GM18873 (cell line): ENCODE results near the gene LRRC59.
A peak's percentile ranks its signal among the peaks of the same experiment; 100 is the strongest.
"Not testable (repeated sequence)": the region's sequence is repeated elsewhere in the genome, so short reads cannot be mapped to it uniquely, and the experiment has no call there.

Experiments used
- ATAC-seq: cut with Tn5 transposase; IDR thresholded peaks from one replicate; pipeline ENCODE4 v1.9.1; 2021; ENCODE audit warnings: mild to moderate bottlenecking, moderate library complexity, moderate number of reproducible peaks; ENCODE audit not compliant: unreplicated experiment, low FRiP score

LRRC59 gene

DNA sequence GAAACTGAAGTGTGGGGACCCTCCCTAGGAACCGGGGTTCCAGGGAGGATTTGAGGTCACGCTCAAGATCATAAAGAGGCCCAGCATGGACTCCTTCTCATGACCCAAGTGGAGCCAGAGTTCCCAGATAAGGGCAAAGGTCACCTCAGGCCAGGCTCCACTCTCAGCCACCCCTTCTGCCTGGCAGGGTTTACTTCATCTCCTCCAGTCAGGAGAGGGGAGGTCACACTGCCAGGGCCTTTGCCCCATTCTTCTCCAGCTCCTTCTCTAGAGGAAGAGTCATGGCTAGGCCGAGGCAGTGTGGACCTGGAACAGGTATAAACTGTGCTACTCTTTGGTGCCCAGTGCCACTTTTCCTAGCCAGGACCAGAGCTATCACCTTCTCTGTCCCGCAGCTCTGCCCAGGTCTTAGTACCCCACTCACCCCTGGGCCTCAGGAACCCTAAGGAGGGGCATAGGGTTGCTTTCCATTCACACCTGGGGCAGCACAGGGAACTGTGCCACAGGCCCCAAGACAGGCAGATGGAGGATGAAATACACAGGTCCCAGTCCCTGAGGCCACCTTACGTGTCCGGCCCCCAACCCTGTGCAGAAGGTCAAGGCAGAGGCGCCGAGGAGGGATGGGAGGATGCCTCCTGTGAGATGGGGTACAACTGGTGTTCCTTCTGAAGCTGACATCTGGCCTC lies 27.8 kb upstream of the LRRC59 start:
- no peak for ATAC-seq

DNA sequence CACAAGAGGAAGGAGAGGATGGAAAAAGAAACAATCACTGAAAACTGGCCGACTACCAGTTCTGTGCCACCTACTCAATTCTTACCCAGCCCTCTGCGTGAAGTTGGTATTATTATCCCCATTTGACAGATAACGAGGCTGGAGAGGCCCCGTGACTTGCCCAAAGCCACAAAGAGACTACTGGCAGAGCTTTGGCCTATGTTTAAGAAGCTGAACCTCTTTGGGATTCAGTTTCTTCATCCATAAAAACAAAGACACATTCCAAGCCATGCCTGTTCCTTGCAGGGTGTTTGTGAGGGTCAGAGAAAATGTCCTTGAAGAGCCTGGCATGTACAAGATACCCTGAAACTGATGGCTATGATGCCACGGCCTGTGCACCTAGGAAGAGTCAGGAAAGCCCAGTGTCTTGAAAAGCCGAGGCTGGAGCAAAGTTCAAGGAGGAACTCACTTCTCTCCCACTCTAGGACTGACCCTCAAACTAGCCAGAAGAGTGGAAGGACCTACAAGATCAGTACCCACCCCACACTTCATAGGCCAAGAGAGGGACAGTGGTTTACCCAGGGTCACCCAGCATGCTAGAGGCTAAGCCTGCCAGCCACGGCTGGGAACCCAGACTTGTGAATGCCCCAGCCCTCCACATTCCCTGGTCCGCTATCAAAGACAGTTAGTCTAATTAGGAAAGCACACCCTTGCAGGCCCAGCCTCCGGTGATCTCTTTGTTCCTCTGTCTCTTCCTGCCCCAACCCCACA lies 27.1 kb upstream of the LRRC59 start:
- no peak for ATAC-seq

DNA sequence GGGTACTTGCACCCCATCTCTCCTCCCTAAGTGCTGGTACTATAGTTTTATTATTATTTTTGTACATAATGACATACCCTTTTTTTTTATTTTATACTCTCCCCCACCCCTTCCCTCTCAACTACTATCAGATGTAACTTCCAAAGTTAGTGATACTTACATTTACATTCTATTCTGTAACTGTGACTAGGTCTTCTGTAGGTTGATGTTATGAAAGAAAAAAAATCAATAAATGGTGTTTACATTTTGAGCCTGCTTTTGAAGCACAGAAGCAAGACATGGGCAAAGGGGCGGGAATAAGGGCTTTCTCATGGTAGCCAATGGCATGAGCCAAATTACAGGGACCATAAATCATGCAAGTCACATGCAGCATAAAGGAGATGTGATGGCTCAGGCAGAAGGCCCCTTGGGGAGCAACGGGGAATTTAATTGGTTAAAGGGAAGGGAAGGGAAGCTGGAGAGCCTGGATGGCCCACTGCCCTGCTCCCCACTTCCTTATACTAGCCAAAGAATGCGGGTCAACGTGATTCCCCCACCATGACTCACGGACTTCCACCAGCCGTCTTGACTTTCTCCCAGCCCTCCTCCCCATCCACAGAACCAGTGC lies 26.3 kb upstream of the LRRC59 start:
- ATAC-seq = no peak

DNA sequence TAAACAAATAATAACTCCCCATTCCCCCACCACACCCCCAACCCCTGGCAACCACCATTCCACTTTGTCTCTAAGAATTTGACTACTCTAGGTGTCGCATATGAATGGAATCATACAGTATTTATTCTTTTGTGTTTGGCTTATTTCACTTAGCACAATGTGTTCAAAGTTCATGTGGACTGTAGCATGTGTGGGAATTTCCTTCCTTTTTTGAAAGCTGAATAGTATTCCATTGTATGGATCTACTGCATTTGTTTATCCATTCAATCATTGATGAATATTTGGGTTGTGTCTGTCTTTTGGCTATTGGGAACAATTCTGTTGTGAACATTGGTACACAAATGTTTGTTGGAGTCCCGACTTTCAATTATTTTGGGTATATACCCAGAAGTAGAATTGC lies 25.4 kb upstream of the LRRC59 start:
- no peak for ATAC-seq

DNA sequence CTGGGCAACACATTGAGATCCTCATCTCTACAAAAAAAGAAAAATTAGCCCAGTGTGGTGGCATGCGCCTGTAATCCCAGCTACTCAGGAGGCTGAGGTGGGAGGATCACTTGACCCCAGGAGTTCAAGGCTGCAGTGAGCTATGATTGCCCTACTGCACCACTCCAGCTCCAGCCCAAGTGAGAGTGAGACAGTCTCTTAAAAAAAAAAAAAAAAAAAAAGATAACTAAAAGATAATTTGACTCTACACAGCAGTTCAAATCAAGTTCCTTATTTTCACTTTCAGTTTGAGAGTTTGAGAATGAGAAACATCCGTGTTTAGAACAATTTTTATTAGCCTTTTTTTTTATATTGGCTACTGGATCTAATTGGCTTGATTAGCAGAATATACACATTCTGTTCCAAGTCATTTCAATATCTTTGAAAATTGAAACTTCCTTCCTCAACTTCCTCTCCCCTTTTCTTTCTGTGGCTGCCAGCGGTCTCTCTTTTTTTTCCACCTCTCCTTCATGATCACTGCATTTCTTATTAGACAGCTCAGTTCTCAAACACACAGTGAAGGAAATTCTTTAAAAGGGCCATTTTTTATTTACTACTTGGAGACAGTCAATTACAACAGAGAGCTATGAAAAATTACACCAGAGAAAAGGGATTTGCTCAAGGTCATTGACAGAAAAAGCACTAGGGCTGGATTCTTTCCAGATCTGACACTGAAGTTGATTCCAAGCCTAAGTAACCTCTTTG lies 24.2 kb upstream of the LRRC59 start:
- no peak for ATAC-seq

DNA sequence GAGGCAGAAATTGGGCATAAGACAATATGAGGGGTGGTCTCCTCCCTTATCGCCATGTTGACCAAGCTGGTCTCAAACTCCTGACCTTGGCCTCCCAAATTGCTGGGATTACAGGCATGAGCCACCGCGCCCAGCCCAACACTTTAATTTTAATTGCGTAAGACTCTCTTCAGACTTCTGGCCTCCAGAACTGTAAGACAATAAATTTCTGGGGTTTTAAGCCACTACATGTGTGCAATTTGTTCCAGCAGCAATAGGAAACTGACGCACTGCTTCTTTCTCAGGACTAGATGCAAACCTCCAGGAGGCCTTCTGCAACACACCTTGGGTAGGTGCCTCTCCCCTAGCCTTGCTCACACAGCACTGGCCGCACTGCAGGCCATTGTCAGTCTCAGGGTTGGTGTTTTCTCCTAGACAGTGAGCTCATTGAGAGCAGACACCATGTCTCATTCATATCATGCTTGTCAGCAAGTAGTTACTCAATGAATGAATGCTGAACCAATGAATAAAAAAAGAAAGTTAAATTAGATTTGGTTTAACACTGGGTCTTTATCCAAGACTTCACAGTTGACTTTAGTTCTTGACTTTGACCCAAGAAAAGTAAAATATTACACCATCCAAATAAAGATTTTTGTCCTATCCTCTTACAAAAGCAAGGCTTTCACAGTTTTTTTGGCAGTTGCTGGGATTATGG lies 23.2 kb upstream of the LRRC59 start:
- no peak for ATAC-seq

DNA sequence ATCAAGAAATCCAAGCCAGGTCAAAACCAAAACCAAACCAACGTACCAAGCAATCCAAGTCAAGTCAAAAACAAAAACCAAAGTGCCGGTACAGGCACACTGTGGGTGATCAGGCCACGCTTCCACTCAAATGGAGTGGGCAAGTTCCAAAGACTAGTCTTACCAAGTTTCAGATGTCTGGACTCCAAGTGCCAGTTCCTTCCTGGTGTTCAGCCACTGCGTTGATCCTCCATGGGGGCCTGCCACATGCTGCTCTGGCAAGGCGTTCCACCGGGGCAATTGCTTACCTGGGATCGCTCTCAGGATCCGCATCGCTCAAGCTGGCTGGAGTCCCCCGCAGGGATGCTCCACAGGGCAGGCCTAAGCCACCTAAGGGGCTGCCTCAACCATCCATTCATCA lies 22.3 kb upstream of the LRRC59 start:
- not testable (repeated sequence) for ATAC-seq

DNA sequence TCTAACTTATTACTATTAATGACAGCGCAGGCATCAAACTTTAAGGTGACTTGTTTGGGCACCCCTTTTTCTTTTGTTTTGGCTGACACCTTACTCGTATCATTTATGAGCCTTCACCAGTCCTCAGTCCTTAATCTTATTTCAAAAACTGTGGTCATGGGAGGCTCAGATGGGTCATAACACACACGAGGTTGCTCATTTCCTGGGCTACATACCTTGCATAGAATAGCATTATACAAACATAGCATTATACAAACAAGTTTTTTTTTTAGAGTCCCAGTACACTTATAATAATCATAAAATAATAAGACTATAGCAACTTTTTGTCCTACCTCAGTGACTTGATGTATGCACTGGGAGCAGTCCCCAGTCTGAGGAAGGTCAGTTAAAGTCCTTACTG lies 17.5 kb upstream of the LRRC59 start:
- ATAC-seq = no peak

DNA sequence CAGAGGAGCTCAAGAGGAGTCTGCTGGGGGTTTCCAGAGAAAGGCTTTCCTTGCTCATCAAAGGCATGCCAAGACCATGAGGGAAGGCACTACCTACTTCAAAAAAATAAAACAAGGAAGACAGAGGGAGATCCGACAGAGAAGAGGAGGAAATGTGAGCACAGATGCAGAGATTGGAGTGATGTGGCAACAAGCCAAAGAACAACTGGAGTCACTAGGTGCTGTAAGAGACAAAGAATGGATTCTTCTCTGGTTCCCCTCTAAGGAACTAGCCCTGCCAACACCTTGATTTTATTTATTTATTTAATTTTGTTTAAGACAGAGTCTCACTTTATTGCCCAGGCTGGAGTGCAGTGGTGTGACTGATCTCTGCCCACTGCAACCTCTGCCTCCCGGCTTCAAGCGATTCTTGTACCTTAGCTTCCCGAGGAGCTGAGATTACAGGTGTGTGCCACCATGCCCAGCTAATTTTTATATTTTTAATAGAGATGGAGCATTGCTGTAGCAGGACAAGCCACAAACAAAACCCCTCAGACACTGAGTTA lies 14.9 kb upstream of the LRRC59 start:
- no peak for ATAC-seq

DNA sequence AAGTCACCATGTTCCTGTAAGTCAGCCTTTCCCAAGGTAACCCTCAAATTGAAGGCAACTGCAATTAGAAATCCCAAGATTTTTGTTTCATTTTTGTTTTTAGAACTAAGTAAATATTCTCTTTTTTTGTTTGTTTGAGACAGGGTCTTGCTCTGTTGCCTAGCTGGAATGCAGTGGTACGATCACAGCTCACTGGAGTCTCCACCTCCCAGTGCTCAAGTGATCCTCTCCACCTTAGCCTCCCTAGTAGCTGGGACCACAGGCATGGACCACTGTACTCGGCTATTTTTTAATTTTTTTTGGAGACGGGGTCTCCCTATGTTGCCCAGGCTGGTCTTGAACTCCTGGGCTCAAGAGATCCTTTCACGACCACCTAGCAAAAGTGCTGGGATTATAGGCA lies 10.6 kb upstream of the LRRC59 start:
- no peak for ATAC-seq

DNA sequence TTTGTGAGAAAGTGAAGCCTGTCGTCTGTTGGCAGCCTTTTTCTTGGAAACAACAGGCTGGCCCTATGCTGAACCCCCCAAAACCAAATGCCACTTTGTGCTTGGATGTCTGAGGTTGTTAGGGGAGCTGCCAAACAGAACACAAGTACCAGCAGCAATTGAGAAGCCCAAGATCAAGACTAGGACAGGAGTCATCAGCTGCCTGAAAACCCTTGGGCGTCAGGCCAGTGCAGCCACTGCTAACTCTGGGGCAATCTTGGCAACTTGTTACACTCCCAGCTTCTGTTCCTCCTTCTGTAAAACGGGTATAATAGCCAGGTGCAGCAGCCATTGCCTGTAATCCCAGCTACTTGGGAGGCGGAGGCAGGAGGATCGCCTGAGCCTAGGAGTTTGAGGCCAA lies 9.3 kb upstream of the LRRC59 start:
- no peak for ATAC-seq

DNA sequence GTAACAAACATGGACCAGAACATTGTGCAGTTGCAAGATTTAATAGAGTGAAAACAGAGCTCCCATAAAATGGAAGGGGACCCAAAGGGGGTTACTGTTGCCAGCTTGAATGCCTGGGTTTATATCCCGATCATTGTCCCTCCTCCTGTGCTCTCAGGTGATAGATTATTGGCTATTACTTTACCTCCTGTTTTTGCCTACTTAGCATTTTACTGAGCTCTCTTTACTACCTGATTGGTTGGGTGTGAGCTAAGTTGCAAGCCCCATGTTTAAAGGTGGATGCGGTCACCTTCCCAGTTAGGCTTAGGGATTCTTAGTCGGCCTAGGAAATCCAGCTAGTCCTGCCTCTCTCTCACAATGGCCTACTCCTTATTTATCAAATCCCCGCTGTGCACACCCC lies 8.0 kb upstream of the LRRC59 start:
- ATAC-seq = not testable (repeated sequence)

DNA sequence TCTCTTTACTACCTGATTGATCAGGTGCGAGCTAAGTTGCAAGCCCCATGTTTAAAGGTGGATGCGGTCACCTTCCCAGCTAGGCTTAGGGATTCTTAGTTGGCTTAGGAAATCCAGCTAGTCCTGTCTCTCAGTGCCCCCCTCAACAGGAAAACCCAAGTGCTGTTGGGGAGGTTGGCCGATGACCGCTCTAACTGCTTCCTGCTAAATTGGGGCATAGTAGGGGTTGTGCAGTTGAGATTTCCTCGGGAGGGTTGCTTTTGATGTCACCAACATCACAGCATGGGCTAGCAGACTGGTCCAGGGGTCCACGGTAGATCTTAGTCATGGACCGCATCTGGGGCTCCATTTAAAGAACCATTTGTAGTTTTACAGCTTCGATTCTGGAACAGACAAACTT lies 2.3 kb upstream of the LRRC59 start:
- ATAC-seq = not testable (repeated sequence)

DNA sequence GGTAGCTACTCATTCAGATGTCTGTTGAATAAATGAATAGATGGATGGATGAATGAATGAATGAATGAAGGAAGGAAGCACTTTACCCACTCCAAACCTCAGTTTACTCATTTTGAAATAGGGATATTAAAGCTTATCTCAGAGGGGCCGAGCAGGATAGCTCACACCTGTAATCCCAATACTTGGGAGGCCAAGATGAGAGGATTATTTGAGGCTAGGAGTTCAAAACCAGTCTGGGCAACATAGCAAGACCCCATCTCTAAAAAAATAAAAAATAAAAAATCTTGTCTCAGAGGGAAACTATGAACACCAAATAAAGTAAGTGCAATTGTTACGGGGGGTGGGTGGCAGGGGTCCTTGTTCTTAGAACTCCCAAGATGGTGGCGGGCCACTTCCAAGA lies 1.3 kb upstream of the LRRC59 start:
- ATAC-seq = not testable (repeated sequence)

DNA sequence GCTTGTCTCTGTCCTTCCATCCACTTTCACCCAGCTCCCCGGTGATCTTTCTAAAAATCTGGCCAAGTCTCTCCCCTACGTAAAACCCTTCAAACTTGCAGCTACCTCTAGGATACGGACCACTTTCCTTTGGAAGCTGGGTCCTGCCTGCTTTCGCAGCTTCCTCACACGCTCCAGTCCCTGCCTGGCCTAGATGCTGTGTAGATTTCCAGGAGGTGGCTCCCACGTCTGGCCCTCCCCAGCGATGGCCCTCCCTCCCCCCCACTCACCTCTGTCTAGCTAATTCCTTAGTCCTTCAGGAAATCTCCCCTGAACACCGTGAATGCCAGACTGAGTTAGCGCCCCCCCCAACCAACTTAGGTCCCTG lies 579 bp upstream of the LRRC59 start:
- ATAC-seq = peak; percentile 6

DNA sequence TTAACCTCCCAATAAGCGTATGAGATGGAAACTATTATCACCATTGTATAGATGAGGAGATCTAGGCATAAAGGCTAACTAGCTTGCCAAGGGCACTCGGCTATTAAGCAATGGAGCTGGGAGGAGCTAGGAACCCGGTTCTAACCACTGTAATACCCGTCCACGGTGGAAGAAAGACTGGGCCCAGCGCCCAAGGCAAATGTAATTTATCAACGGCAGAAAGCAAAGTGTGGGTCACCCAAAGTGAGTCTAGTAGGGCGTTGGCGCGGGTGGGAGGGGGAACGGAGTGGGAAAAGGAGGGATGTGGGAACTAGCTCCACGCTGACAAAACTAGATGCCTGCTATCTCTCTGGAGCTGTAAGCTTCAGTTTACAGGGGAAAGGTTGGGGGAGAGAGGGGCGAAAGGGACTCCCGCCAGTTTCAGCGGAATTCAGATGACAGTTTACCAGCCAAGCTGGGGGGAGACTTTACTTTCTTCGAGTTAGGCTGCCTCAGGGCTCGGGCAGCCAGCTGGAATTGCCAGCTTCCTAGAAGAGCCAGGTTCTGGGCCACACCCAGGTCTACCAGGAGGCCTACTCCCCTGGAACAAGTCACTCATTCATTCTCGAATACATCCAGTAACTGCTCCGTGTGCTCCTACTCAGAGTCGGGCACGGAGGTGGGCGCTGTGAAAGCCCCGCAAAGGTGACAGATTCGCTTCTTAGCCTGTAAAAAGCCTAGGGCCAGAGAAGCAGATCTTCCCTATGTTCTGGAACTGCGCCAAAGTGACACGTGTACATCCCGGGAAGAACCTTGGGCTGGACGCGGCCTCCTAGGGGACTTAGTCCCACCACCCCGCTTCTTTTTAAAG lies 837 bp downstream of the LRRC59 start:
- no peak for ATAC-seq

DNA sequence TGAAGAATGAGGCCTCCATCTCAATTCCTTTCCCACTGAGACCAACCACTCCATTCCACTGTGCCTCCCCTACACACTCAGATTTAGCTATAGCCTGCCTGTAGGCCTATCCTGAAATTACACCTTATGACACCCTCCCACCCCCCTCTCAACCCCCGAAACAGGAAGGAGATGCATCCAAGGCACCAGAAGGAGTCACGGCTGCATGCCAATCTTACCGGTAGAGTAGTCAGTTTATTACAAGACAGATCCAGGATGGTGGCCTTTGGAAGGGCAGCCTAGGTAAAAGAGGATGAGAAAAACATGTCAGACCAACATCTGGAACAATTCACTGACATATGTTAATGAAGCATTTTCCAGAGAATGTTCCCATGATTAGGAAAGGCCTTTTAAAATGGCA lies 2.6 kb downstream of the LRRC59 start:
- no peak for ATAC-seq

DNA sequence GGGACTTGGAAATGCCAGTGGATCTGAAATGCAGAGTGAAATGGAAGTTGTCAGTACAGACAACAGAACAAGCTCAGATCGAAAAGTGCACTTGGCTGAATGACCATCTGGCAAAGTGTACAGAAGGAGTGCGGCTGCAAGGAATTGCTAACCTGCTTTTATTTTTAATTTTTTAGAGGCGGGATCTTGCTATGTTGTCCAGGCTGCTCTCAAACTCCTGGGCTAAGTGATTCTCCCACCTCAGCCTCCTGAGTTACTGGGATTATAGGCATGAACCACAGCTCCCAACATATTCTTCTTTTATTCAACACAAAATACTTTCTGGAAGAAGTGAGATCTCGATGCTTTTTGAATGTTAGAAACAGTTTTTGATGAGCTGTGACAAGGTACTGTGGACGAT lies 3.6 kb downstream of the LRRC59 start:
- ATAC-seq = no peak

DNA sequence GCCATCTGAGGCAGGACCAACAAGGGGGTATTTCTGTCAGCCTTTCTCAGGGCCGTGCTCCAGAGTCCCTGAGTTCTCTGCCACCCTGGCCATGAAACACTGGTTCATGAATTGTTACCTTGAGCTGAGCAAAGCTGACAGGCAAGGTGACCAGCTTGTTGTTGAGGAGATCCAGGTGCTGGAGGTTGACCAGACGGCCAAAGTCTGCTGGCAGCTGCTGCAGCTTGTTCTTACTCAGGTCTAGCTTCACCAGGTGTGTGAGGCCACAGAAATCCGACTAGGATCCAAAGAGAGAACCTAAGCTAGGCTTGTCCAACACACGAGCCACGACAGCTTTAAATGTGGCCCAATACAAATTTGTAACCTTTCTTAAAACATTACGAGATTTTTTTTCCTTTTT lies 4.7 kb downstream of the LRRC59 start:
- ATAC-seq = no peak
